Measurements from ENCODE around the gene SPN. TPM values are rescaled to one million over a fixed set of nuclear protein-coding genes. Genes with fewer than 3 reads are reported as not detected.

Gene SPN
- total and polyA plus RNA-seq, 2 donors from 2014 or later, result 1.0 to 8.8 TPM

DNA sequence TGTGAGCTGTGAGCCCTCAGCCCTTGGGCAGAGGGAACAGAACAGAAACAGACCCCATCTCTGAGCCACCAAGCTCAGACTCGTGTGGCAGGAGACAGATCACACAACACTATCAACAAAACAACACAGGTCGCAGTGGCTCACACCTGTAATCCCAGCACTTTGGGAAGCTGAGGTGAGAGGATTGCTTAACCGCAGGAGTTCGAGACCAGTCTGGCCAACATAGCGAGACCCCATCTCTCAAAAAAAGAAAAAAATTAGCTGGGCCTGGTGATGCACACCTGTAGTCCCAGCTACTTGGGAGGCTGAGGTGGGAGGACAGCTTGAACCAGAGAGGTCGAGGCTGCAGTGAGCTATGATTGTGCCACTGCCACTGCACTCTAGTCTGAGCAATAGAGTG is 10.5 kb downstream of the SPN start:
- Histone ChIP-seq H3K9me3 (ENCODE audit: control insufficient read depth in 2 of 3, insufficient read depth in 1 of 3, low read length in 3 of 3) (no peaks in the 10 kb centered on the region), H3K4me1 (ENCODE audit: control insufficient read depth in 2 of 3, insufficient read depth in 2 of 3, low read depth in 1 of 3, low read length in 3 of 3) (peaks cover 0 to 5% (median 0%) of the 10 kb centered on the region in 3 donors), H3K36me3 (ENCODE audit: control insufficient read depth in 2 of 3, insufficient read depth in 3 of 3, low read length in 3 of 3) (no peaks in the 10 kb centered on the region), H3K27me3 (ENCODE audit: control insufficient read depth, insufficient read depth, low read length) (no peaks in the 10 kb centered on the region), H3K9ac (ENCODE audit: low read length in 3 of 3) (no peak overlapping the region), H3K4me3 (ENCODE audit: low read length in 3 of 3) (no peak overlapping the region), H3K27ac (ENCODE audit: low read depth in 2 of 2, low read length in 2 of 2) (no peak overlapping the region)
- intact Hi-C loops (cut with DNase I), result no loop called here
- DNase-seq (no peak), FAIRE-seq (no peak)
- TF ChIP-seq, protein P1, sequence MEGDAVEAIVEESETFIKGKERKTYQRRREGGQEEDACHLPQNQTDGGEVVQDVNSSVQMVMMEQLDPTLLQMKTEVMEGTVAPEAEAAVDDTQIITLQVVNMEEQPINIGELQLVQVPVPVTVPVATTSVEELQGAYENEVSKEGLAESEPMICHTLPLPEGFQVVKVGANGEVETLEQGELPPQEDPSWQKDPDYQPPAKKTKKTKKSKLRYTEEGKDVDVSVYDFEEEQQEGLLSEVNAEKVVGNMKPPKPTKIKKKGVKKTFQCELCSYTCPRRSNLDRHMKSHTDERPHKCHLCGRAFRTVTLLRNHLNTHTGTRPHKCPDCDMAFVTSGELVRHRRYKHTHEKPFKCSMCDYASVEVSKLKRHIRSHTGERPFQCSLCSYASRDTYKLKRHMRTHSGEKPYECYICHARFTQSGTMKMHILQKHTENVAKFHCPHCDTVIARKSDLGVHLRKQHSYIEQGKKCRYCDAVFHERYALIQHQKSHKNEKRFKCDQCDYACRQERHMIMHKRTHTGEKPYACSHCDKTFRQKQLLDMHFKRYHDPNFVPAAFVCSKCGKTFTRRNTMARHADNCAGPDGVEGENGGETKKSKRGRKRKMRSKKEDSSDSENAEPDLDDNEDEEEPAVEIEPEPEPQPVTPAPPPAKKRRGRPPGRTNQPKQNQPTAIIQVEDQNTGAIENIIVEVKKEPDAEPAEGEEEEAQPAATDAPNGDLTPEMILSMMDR (IDR thresholded peaks at IDR 0.05; ENCODE audit: borderline replicate concordance, extremely low read depth, insufficient read depth), result no peak

DNA sequence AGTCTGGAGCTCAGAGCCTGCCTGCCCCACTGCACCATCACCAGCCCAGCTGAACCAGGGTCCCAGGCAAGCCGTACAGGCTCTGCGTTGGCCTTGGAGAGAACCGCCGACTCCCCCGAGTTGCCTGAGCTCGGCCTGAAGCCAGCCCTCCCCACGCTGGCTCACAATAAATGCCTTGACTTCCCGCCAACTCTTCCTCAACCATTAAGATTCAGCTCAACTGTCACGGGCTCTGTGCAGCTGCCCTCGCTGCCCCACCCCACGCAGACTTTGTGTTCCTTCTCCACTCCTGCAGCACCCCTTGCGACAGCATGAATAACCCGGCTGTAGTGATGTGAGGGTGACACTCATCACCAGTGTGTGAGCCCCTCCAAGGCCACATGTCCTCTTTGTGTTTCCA is 11.1 kb downstream of the SPN start:
- no peaks in the 10 kb centered on the region for H3K9me3 ChIP-seq (ENCODE audit: control insufficient read depth in 2 of 3, insufficient read depth in 1 of 3, low read length in 3 of 3)
- intact Hi-C loops (cut with DNase I), result no loop called here
- H3K4me1 ChIP-seq (ENCODE audit: control insufficient read depth in 2 of 3, insufficient read depth in 2 of 3, low read depth in 1 of 3, low read length in 3 of 3), result peaks cover 0 to 5% (median 0%) of the 10 kb centered on the region in 3 donors
- no peak overlapping the region for H3K27ac ChIP-seq (ENCODE audit: low read depth in 2 of 2, low read length in 2 of 2)
- DNase-seq (peak in 3 of 5 donors; percentile 63 to 83 (median 81)), FAIRE-seq (no peak)
- no peaks in the 10 kb centered on the region for H3K27me3 ChIP-seq (ENCODE audit: control insufficient read depth, insufficient read depth, low read length)
- no peak overlapping the region for H3K9ac ChIP-seq (ENCODE audit: low read length in 3 of 3)
- H3K36me3 ChIP-seq (ENCODE audit: control insufficient read depth in 2 of 3, insufficient read depth in 3 of 3, low read length in 3 of 3), result no peaks in the 10 kb centered on the region
- TF ChIP-seq, protein P1 (IDR thresholded peaks at IDR 0.05; ENCODE audit: borderline replicate concordance, extremely low read depth, insufficient read depth), result no peak
- no peak overlapping the region for H3K4me3 ChIP-seq (ENCODE audit: low read length in 3 of 3)

DNA sequence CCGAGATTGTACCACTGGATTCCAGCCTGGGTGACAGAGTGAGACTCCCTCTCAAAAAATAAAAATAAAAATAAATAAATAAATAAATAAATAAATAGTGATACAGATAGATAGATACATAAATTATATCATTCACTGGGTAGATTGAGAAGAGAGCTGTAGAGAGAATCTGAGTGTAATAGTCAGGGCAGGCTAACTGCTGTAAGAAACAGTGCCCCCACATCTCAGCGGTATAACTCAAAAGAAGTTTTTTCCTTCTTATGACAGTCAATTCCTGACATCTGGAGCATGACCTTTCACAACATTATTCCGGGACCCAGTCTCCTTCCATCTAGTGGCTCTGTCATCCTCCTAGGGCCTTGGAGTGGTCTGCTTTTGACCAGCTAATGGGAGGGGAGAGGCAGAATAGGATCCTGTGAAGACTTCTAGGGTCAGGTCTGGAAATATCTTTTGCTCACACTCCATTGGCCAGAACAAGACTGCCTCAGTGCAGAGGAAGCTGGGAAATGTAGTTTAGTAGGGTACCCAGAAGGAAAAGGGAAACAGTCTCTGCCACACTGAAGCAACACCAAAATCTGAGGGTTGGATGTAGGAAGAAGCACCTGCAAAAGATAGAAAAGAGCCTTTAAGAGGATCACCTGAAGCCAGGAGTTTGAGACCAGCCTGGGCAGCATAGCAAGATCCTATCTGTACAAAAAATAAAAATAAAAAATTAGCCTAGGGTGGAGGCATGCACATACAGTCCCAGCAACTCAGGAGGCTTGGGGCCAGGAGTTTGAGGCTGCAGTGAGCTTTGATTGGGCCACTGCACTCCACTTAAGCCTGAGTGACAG is 13.0 kb downstream of the SPN start:
- no peaks in the 10 kb centered on the region for H3K9me3 ChIP-seq (ENCODE audit: control insufficient read depth in 2 of 3, insufficient read depth in 1 of 3, low read length in 3 of 3)

More for the DNA sequence above, 13.0 kb downstream of the SPN start:
- Histone ChIP-seq H3K27me3 (ENCODE audit: control insufficient read depth, insufficient read depth, low read length) (no peaks in the 10 kb centered on the region), H3K9ac (ENCODE audit: low read length in 3 of 3) (no peak overlapping the region), H3K36me3 (ENCODE audit: control insufficient read depth in 2 of 3, insufficient read depth in 3 of 3, low read length in 3 of 3) (no peaks in the 10 kb centered on the region), H3K27ac (ENCODE audit: low read depth in 2 of 2, low read length in 2 of 2) (no peak overlapping the region), H3K4me3 (ENCODE audit: low read length in 3 of 3) (no peak overlapping the region), H3K4me1 (ENCODE audit: control insufficient read depth in 2 of 3, insufficient read depth in 2 of 3, low read depth in 1 of 3, low read length in 3 of 3) (peaks cover 0 to 7% (median 0%) of the 10 kb centered on the region in 3 donors)
- DNase-seq (peak in 2 of 5 donors; percentile 53 to 67), FAIRE-seq (no peak)
- intact Hi-C loops (cut with DNase I), result no loop called here
- TF ChIP-seq, protein P1 (IDR thresholded peaks at IDR 0.05; ENCODE audit: borderline replicate concordance, extremely low read depth, insufficient read depth), result no peak
